OCI-LY7 (cell line): Measurements from ENCODE around the gene HCK.

ENCODE experiments used
- CTCF ChIP-seq: fragments of 200-600 bp; sonication (generic); conservative IDR thresholded peaks from 2 replicates; pipeline ENCODE4 v1.5.1; 2014; ENCODE audit warnings: mild to moderate bottlenecking, antibody characterized with exemption, low read length, moderate library complexity, mixed read lengths
- EZH2phosphoT487 ChIP-seq: fragments of 200-600 bp; sonication (generic); IDR thresholded peaks from 2 replicates; pipeline ENCODE4 v1.6.1; 2018; ENCODE audit warnings: low read depth, borderline replicate concordance, mild to moderate bottlenecking, mixed run types, antibody characterized with exemption, low read length, moderate library complexity, mixed read lengths

GRCh38 chr20:32050851-32051556 is 1.0 kb upstream of the HCK start:
- TF ChIP-seq CTCF = no peak
- TF ChIP-seq EZH2phosphoT487 = no peak
